Lung microvascular endothelial cell (primary cell): ENCODE results near the gene CYCS. TPM values are rescaled to one million over a fixed set of nuclear protein-coding genes. Genes with fewer than 3 reads are reported as not detected.

ENCODE experiments used
- DNase-seq, 2 donors: peaks; one replicate each; pipeline versions ENCODE4 v3.0.0 to v3.0.0-alpha.2; 2010; ENCODE audit warnings: low read depth in 2 of 2
- total RNA-seq: library from RNA; depleted of rRNA; stranded (reverse); fragments of >200 nt; gene quantifications from 2 replicates; pipeline ENCODE4 v1.2.1, GENCODE V29; 2014

Gene CYCS
- total RNA-seq: 26.2 and 34.3 TPM in 2 replicates

- DNase-seq: peak; percentile 100
Measured at GRCh38 chr7:25125137-25125946, at the start of gene CYCS. Gene CYCS (minus strand): TSS chr7:25125260. CDS start chr7:25124119, 1,141 bp downstream.

DNA sequence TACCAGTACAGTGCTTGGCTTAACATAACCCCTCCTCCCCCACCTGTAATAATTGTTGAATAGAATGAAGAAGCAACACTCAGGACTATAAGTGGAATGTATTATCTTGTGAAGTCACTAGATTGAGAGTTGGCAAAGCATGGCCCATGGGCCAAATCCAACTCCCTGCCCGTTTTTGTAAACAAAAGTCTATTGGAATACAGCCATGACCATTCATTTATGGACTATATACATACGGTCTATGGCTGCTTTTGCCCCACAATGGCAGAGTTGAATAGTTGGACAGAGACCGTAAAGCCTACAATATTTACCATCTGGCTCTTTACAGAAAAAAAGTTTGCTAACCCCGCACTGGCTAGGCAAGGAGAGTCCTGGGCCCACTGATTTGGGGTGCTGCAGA is 48.1 kb upstream of the CYCS start:
- DNase-seq: no peak

DNA sequence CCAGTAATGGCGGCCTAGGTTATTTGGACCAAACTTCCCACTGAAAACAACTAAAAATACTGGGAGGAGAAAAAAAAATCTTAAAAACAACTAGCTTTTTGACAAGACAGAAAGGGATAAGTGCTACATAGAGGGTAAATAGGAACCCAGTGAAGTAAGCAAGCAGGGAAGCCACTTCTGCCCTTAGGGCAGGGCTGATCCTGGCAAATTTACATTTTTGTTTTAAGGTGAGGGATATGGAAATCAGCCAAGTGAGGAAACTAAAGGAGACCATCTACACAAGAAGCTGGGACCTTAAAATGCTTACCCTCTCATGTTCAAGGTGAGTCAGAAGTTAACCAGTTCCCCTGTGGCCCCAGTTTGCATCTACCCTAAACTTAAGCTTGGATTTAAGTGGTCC is 46.5 kb upstream of the CYCS start:
- DNase-seq: no peak

DNA sequence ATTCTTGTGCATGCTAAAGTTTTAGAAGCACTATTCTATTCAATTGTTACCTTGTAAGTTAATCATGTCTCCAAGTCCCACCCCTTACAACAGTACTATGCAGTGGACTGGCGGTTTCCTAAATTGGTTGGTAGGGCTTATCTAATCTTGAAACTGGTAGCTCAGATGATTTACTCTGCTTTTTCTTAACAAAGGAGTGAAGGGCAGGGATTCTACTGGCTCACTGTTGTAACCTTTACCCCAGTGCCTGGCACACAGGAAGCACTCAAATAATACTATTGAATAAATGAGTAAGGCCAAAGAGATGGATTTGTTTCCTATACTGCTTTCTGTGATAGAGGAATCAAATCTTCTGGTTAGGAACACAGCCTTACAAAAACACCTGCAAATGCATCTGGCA is 46.0 kb upstream of the CYCS start:
- DNase-seq: no peak

GRCh38 chr7:25169683-25170082 is 44.6 kb upstream of the CYCS start:
- DNase-seq: no peak

- no peak for DNase-seq
Measured at GRCh38 chr7:25168145-25168544, 43.1 kb upstream of the CYCS start.

- DNase-seq: no peak
Measured at GRCh38 chr7:25167262-25167843, 42.3 kb upstream of the CYCS start.

DNA sequence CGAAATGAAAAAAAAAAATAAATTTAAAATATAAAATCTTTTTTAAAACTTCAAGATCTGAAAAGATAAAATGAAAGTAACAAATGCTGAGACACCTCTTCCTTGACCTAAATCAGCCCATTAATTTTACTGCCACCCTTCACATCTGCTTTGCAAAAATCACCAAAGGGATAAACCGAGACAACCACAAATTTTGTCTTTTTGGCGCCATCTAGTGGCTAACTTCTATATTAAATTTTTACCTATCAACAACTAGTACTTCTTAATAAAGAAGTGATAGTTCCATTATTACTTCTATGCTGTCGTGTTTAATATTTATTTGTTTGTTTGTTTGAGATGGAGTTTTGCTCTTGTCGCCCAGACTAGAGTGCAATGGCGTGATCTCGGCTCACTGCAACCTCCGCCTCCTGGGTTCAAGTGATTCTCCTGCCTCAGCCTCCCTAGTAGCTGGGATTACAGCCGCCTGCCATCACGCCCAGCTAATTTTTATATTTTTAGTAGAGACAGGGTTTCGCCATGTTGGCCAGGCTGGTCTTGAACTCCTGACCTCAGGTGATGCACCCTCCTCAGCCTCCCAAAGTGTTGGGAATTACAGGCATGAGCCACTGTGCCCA is 35.0 kb upstream of the CYCS start:
- peak; percentile 50 to 66 for DNase-seq

- no peak for DNase-seq
Measured at GRCh38 chr7:25158966-25159365, 33.9 kb upstream of the CYCS start.

DNA sequence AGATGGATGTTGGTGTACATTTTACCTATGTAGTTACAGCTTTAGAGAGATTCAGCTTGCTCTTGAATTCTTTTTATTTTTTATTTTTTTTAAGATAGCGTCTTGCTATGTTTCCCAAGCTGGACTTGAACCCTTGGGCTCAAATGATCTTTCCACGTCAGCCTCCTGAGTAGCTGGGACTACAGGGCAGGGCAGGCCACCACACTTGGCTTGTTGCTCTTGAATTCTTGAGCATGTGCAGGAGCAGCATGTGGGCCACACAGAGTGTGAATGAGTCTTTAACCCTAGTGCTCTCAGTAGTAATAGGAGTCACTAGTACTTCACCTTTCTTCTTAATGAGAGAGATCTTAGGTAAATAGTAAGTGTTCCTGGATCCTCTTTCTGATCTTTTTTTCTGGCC is 26.7 kb upstream of the CYCS start:
- no peak for DNase-seq

GRCh38 chr7:25149836-25150235 is 24.8 kb upstream of the CYCS start:
- DNase-seq: no peak

DNA sequence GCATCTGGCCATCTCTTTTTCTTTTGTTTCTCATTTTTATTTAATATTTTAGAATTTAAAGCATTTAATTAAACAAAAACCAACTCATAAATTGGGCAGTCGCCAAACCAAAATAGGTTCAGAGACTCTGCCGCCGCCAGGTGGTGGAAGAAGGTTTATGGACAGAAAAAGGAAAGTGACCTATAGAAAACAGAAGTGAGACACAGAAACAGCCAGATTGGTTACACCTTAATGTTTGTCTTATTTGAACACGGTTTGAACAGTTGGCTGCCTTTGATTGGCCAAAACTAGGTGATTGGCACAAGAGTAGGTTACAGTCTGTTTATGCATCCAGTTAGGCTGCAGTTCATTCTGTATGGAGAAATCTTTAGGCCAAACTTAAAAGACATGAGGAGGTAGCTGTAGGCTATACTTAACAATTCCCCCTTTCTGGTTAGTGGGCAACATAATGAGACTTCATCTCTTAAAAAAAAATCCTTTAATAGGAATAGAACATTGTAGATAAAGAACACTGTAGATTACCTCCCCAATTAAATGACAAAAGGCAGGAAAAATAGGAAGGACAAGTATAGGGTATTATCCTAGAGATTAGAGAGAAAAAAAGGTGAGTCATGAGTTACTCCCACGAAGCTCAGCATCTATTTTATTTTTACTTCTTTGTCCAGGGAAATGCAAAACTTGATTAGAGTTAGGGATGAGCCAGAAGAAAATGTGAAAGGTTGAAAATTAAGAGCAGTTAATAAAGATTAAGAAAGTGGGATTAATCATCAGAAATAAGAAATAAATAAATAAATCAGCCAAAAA is 23.9 kb upstream of the CYCS start:
- no peak for DNase-seq

GRCh38 chr7:25143763-25144162 is 18.7 kb upstream of the CYCS start:
- no peak for DNase-seq

DNA sequence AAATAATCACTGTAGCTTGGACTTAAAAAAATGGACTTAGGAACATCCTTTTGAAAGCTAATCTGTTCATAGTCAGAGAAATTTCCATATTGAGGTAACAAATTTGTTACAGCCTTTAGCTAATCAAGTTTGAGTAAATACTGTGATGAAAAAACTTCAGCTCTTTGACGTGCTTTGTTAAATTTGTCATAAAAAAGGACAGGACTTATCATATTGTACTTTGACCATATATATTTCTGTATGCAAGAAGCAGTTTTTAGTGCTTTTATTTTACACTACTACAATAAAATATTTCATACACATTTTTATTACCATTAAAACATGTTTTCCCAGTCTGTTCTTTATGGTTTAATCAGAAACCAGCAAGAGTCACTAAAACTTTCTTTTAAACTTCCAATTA is 14.5 kb upstream of the CYCS start:
- no peak for DNase-seq

DNA sequence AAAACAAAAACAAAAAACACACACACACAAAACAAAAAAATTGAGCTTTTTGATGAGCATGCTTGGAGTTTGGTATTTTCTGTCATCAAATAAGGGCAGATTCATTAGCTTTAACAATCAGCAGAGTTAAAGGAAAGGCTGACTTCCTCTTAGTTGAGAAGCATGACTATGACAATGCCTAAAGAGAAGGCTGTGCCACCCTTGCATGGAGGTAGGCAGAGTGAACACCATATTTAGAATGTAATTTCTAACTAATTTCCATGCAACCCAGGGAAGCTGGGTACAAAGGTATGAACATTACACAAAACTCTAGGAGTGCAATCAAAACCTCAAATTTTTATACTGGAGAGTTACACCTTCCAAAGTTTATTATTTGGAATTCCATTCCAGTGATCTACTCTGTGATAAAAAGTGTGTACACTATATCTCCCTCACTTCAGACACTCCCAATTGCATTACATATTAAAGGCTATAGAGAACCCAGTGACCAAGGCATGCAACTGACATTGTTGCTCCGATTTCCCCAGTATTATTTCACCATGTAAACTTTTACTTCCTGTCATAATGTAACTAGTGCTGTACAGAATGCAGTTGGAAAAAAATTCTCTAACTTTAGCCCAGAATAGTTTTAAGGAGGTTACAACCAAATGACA is 9.4 kb upstream of the CYCS start:
- no peak for DNase-seq

- no peak for DNase-seq
Measured at GRCh38 chr7:25132430-25132829, 7.4 kb upstream of the CYCS start.

DNA sequence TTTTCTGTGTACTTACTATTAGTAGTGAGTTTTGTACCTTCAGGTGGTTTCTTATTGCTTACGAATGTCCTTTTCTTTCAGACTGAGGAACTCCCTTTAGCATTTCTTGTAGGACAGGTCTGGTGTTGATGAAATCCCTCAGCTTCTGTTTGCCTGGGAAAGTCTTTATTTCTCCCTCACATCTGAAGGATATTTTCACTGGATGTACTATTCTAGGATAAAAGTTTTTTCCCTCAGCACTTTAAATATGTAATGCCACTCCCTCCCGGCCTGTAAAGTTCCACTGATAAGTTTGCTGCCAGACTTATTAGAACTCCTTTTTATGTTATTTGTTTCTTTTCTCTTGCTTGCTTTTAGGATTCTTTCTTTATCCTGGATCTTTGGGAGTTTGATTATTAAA is 1.7 kb upstream of the CYCS start:
- no peak for DNase-seq

- DNase-seq: peak in 1 of 2 donors; percentile 37
Measured at GRCh38 chr7:25124465-25125136, 459 bp downstream of the CYCS start.

DNA sequence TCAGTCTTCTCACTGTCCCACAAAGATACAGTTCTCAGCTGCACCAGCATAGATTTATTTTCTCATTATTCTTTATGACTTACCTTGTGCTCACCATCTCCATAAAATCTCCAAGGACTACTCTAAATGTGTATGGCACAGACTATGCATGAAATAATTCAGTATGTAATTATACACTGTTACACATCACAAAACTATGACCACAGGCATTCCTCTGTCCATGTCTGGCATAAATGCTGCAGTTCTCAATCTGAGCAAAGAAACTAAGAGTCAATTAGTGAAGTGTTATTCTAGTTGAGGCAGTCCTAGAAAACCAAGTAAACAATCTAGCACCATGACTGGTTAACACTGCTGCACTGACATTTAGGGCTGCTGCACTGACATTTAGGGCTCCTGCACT is 2.7 kb downstream of the CYCS start:
- no peak for DNase-seq

DNA sequence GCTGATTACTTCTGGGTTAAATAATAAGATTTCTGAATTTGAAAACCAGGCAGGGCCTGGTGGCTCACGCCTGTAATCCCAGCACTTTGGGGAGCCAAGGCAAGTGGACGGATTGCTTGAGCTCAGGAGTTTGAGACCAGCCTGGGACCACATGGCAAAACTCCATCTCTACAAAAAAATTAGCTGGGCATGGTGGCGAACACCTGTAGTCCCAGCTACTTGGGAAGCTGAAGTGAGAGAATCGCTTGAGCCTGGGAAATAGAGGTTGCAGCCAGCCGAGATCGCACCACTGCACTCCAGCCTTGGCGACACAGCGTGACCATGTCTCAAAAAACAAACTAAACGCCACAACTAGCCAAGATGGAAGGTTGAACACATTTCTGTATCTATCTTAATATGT is 3.5 kb downstream of the CYCS start:
- no peak for DNase-seq

DNA sequence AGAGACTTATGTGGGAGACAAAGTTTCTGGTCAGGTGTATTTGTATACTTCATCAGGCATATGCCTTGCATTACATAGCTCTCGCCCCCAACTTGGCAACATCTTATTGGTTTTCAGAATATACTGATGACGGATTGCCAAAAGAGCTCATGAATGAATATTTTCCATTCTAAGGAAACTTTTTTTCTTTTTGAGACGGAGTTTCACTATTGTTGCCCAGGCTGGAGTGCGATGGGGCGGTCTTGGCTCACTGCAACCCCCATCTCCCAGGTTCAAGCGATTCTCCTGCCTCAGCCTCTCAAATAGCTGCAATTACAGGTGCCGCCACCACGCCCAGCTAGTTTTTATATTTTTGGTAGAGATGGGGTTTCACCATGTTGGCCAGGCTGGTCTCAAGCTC is 6.0 kb downstream of the CYCS start:
- DNase-seq: no peak
